ENCODE results near the gene FAM107B.

FAM107B gene

GRCh38 chr10:14601326-14601725 is 173.4 kb downstream of the FAM107B start:
- Mint-ChIP-seq H3K27me3 (ENCODE audit: low read depth, poor library complexity) (peaks cover 18% of the 10 kb centered on the region), H3K4me1 (peaks cover 45% of the 10 kb centered on the region), H3K36me3 (ENCODE audit: low read depth) (peaks cover 43% of the 10 kb centered on the region), H3K4me3 (peak overlapping the region; percentile 97), H3K9me3 (no peaks in the 10 kb centered on the region), H3K27ac (no peak overlapping the region)
- TF ChIP-seq CTCF (IDR thresholded peaks at IDR 0.05): no peak
- no peak for DNase-seq

DNA sequence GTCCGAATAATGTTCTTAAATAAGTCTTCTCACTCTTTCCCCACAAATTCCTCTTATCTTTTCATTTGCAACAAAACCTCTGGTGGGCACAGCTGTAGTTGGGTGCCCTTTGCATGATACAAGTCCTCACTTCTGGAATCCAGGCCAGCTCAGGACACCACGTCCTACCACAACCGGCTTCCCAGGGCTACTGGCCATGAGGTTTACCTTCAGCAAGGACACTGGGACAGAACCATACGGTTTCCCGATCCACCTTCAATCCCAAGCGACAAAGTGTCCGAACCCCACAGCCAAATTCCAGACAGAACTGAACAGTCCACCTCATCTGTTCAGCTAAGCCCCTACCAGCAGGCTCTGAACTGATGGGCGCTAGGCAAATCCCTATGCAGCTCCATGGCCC is 174.6 kb downstream of the FAM107B start:
- Mint-ChIP-seq H3K9me3 (no peaks in the 10 kb centered on the region), H3K27ac (no peak overlapping the region), H3K4me1 (peaks cover 48% of the 10 kb centered on the region), H3K4me3 (no peak overlapping the region), H3K27me3 (ENCODE audit: low read depth, poor library complexity) (peaks cover 9% of the 10 kb centered on the region), H3K36me3 (ENCODE audit: low read depth) (peaks cover 54% of the 10 kb centered on the region)
- TF ChIP-seq CTCF (IDR thresholded peaks at IDR 0.05): no peak
- no peak for DNase-seq

DNA sequence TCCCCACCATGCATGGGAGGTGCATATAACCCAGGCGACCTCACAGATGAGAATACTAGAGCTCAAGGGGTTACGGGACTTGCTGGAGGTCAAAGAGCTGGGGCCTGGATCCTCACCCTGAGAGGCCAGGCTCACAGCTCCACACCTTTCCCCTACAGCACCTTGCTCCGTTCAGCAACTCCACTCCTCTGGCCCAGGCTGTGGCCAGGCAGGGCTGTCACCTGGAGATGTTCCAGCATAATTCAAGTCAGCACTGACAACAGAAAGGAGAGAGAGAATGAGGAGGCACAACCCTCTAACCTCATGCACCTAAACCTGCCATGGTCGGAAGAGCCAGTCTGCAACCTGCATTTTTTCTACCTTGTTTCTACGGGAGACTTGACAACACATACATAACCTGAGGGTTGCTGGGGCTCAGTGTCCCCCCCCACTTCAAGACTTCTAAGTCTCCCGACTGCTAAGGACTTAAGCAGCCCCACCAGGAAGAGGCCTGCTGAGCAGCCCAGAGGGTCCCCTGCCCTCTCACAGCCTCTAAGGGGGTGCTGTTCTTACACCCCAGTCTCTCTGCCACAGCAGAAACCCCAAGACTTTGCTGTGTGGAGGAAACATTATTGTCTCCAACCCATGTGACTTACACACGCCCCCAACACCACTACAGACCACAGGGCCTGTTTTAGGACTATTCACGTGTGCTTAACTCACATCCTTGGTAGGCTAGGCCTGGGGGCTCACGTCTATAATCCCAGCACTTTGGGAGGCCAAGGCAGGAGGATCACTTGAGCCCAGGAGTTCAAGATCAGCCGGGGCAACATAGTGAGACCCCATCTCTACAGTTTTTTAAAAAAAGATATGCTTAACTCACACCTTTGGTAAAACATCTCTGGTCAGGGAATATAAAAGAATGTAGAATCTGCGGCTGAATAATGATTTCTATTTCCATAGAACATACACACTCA is 175.6 kb downstream of the FAM107B start:
- TF ChIP-seq CTCF (IDR thresholded peaks at IDR 0.05): no peak
- Mint-ChIP-seq H3K27ac (peak overlapping the region; percentile 41), H3K4me1 (peaks cover 42% of the 10 kb centered on the region), H3K4me3 (no peak overlapping the region), H3K36me3 (ENCODE audit: low read depth) (peaks cover 59% of the 10 kb centered on the region), H3K9me3 (no peaks in the 10 kb centered on the region), H3K27me3 (ENCODE audit: low read depth, poor library complexity) (peaks cover 3% of the 10 kb centered on the region)
- DNase-seq: no peak

DNA sequence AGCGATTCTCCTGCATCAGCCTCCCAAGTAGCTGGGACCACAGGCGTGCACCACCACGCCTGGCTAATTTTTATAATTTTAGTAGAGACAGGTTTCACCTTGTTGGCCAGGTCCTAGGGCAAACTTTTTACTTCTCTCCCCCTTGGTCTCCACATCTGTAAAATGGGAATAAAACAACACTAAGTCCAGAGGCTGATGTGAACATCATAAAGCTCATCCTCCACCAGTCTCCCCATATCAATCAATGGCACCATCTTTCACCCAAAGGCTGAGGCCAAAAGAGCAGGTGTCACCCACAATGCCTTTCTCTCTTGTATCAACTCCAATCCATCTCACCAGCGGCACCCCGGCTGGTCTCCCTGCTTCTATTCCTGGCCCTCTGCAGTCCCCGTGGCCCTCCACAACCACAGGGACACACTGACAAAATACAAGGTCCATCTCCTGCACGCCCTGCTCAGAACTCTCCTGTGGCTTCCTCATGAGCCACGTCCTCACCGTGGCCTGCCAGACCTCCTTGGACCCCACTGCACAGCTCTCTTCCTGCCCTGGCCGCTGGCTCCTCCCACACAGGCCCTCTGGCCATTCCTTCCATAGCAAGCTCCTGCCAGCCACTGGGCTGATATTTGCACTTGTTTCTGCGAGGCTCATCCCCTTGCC is 179.0 kb downstream of the FAM107B start:
- Mint-ChIP-seq H3K27ac (no peak overlapping the region), H3K4me1 (peaks cover 25% of the 10 kb centered on the region), H3K9me3 (no peaks in the 10 kb centered on the region), H3K36me3 (ENCODE audit: low read depth) (peaks cover 50% of the 10 kb centered on the region), H3K4me3 (no peak overlapping the region), H3K27me3 (ENCODE audit: low read depth, poor library complexity) (peaks cover 3% of the 10 kb centered on the region)
- no peak for TF ChIP-seq CTCF (IDR thresholded peaks at IDR 0.05)
- DNase-seq: no peak

DNA sequence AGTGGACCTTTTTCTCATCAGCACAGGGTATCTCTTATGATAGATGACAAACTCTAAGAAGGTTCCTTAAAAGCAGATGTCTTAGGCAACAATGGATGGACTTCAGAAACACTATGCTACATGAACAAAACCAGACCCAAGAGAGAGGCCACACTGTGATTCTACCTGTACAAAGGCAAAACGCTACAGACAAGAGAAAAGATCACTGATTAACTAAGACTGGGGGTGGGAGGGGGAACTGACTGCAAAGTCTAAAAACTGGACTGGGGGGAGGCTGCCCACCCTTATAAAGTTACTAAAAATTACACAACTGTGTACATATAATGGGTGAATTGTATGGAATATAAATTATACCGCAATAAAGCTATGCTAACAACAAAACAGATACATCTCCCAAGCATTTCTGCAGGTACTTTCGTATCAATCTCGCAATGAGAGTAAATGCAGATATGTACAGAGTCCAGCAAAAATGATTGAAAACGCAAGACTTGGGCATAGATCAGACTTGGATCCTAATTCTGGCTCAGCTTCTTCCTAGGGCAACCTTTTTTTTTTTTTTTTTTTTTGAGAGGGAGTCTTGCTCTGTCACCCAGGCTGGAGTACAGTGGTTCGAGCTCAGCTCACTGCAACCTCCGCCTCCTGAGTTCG is 179.7 kb downstream of the FAM107B start:
- no peak overlapping the region for H3K4me3 Mint-ChIP-seq
- peaks cover 31% of the 10 kb centered on the region for H3K4me1 Mint-ChIP-seq
- DNase-seq: no peak
- peaks cover 3% of the 10 kb centered on the region for H3K27me3 Mint-ChIP-seq (ENCODE audit: low read depth, poor library complexity)
- H3K36me3 Mint-ChIP-seq (ENCODE audit: low read depth): peaks cover 46% of the 10 kb centered on the region
- TF ChIP-seq CTCF (IDR thresholded peaks at IDR 0.05): no peak
- no peak overlapping the region for H3K27ac Mint-ChIP-seq
- no peaks in the 10 kb centered on the region for H3K9me3 Mint-ChIP-seq
